Retinal pigment epithelial cell (primary cell): ENCODE data around the gene RTF2.

Source experiments
- DNase-seq: peaks from one replicate; pipeline ENCODE4 v3.0.0-alpha.2; 2010; ENCODE audit warnings: low read depth
- H3K4me3 ChIP-seq: 2 replicates; pipeline ENCODE4 v1.5.1; 2011; ENCODE audit warnings: mild to moderate bottlenecking, low read length, control low read depth, moderate library complexity
- CTCF ChIP-seq: conservative IDR thresholded peaks from 2 replicates; pipeline ENCODE4 v1.5.1; 2011; ENCODE audit warnings: low read depth, low read length, control low read depth, inconsistent platforms

RTF2 gene

GRCh38 chr20:56423886-56424285, 44.5 kb upstream of the RTF2 start:
- no peak for TF ChIP-seq CTCF
- H3K4me3 ChIP-seq = no peak overlapping the region
- no peak for DNase-seq

GRCh38 chr20:56424931-56425330, 43.5 kb upstream of the RTF2 start:
- no peak overlapping the region for H3K4me3 ChIP-seq
- DNase-seq = no peak
- no peak for TF ChIP-seq CTCF

GRCh38 chr20:56426026-56426425, 42.4 kb upstream of the RTF2 start:
- no peak for TF ChIP-seq CTCF
- no peak overlapping the region for H3K4me3 ChIP-seq
- no peak for DNase-seq

GRCh38 chr20:56426926-56427325, 41.5 kb upstream of the RTF2 start:
- no peak overlapping the region for H3K4me3 ChIP-seq
- DNase-seq = no peak
- TF ChIP-seq CTCF = no peak

GRCh38 chr20:56427797-56428196, 40.6 kb upstream of the RTF2 start:
- no peak for DNase-seq
- TF ChIP-seq CTCF = no peak
- no peak overlapping the region for H3K4me3 ChIP-seq

GRCh38 chr20:56428410-56428809, 40.0 kb upstream of the RTF2 start:
- DNase-seq = no peak
- H3K4me3 ChIP-seq = no peak overlapping the region

GRCh38 chr20:56428881-56429280, 39.5 kb upstream of the RTF2 start:
- DNase-seq = no peak
- no peak overlapping the region for H3K4me3 ChIP-seq
- no peak for TF ChIP-seq CTCF

More at GRCh38 chr20:56428410-56428809, 40.0 kb upstream of the RTF2 start:
- TF ChIP-seq CTCF = no peak
